Measurements from ENCODE around the gene KCNAB1. TPM values are rescaled to one million over a fixed set of nuclear protein-coding genes. Genes with fewer than 3 reads are reported as not detected.
A peak's percentile ranks its signal among the peaks of the same experiment; 100 is the strongest.

Gene KCNAB1
- total RNA-seq, 1 experiment from 2014 or later = not detected

GRCh38 chr3:156491192-156491591, 370.8 kb downstream of the KCNAB1 start:
- no peak overlapping the region for H3K4me3 ChIP-seq (ENCODE audit: low read depth, low read length, poor library complexity, severe bottlenecking)
- no peak overlapping the region for H3K27ac ChIP-seq (ENCODE audit: low read depth, low read length, poor library complexity, severe bottlenecking)
- TF ChIP-seq CTCF (conservative IDR thresholded peaks at IDR 0.05; ENCODE audit: low read depth, low read length) = no peak
- TF ChIP-seq EZH2 (IDR thresholded peaks at IDR 0.05; ENCODE audit: borderline replicate concordance, low read depth, low read length, poor library complexity, severe bottlenecking) = no peak
- DNase-seq (ENCODE audit: low spot score) = no peak
- POLR2A ChIA-PET (ENCODE audit: low non-redundant PET) = interaction anchor here (0.6 kb wide), 1 partner anchor 467 kb away, joined by 3 read pairs; no protein-coding TSS in a partner anchor
- CTCF ChIA-PET = no interaction called here
- no peaks in the 10 kb centered on the region for H3K36me3 ChIP-seq (ENCODE audit: insufficient read depth, low read length, poor library complexity, severe bottlenecking)
- no peaks in the 10 kb centered on the region for H3K9me3 ChIP-seq (ENCODE audit: low read depth, low read length, poor library complexity, severe bottlenecking)
- intact Hi-C loops (cut with micrococcal nuclease; ENCODE audit: unreplicated experiment) = no loop called here
- no TSS peak for BruUV-seq (replicated peaks)
- no peaks in the 10 kb centered on the region for H3K27me3 ChIP-seq (replicated peaks; ENCODE audit: insufficient read depth, low read depth, low read length, poor library complexity)
- H3K4me1 ChIP-seq (ENCODE audit: insufficient read depth, low read length, poor library complexity, severe bottlenecking) = peaks cover 24% of the 10 kb centered on the region

- H3K4me3 ChIP-seq (ENCODE audit: low read depth, low read length, poor library complexity, severe bottlenecking) = no peak overlapping the region
- intact Hi-C loops (cut with micrococcal nuclease; ENCODE audit: unreplicated experiment) = no loop called here
- no peak overlapping the region for H3K27ac ChIP-seq (ENCODE audit: low read depth, low read length, poor library complexity, severe bottlenecking)
- no TSS peak for BruUV-seq (replicated peaks)
- DNase-seq (ENCODE audit: low spot score) = peak; percentile 57
- TF ChIP-seq CTCF (conservative IDR thresholded peaks at IDR 0.05; ENCODE audit: low read depth, low read length) (no peak), EZH2 (IDR thresholded peaks at IDR 0.05; ENCODE audit: borderline replicate concordance, low read depth, low read length, poor library complexity, severe bottlenecking) (no peak)
- H3K4me1 ChIP-seq (ENCODE audit: insufficient read depth, low read length, poor library complexity, severe bottlenecking) = peaks cover 37% of the 10 kb centered on the region
- H3K36me3 ChIP-seq (ENCODE audit: insufficient read depth, low read length, poor library complexity, severe bottlenecking) = no peaks in the 10 kb centered on the region
- ChIA-PET CTCF (no interaction called here), POLR2A (ENCODE audit: low non-redundant PET) (no interaction called here)
- no peaks in the 10 kb centered on the region for H3K9me3 ChIP-seq (ENCODE audit: low read depth, low read length, poor library complexity, severe bottlenecking)
- H3K27me3 ChIP-seq (replicated peaks; ENCODE audit: insufficient read depth, low read depth, low read length, poor library complexity) = no peaks in the 10 kb centered on the region
Measured at GRCh38 chr3:156492801-156493261, 372.5 kb downstream of the KCNAB1 start.

GRCh38 chr3:156493887-156494286, 373.5 kb downstream of the KCNAB1 start:
- peaks cover 37% of the 10 kb centered on the region for H3K4me1 ChIP-seq (ENCODE audit: insufficient read depth, low read length, poor library complexity, severe bottlenecking)
- CTCF ChIA-PET = no interaction called here
- H3K27me3 ChIP-seq (replicated peaks; ENCODE audit: insufficient read depth, low read depth, low read length, poor library complexity) = no peaks in the 10 kb centered on the region
- no peaks in the 10 kb centered on the region for H3K36me3 ChIP-seq (ENCODE audit: insufficient read depth, low read length, poor library complexity, severe bottlenecking)
- no peak for TF ChIP-seq CTCF (conservative IDR thresholded peaks at IDR 0.05; ENCODE audit: low read depth, low read length)
- no peak for TF ChIP-seq EZH2 (IDR thresholded peaks at IDR 0.05; ENCODE audit: borderline replicate concordance, low read depth, low read length, poor library complexity, severe bottlenecking)
- intact Hi-C loops (cut with micrococcal nuclease; ENCODE audit: unreplicated experiment) = no loop called here
- H3K4me3 ChIP-seq (ENCODE audit: low read depth, low read length, poor library complexity, severe bottlenecking) = no peak overlapping the region
- POLR2A ChIA-PET (ENCODE audit: low non-redundant PET) = no interaction called here
- DNase-seq (ENCODE audit: low spot score) = no peak
- peaks cover 3% of the 10 kb centered on the region for H3K9me3 ChIP-seq (ENCODE audit: low read depth, low read length, poor library complexity, severe bottlenecking)
- BruUV-seq (replicated peaks) = no TSS peak
- no peak overlapping the region for H3K27ac ChIP-seq (ENCODE audit: low read depth, low read length, poor library complexity, severe bottlenecking)
